SU-DHL-6 (cell line): ENCODE data around the gene SLC35B1.

Source experiments
- H2AFZ ChIP-seq: fragments of 200-600 bp; sonication (generic); 2 replicates; pipeline ENCODE4 v1.6.1; 2014; ENCODE audit warnings: low read depth, mild to moderate bottlenecking, moderate library complexity, mixed read lengths, antibody characterized with exemption, low read length; ENCODE audit not compliant: severe bottlenecking
- H3F3A ChIP-seq: fragments of 200-600 bp; shearing (Covaris generic); 2 replicates; pipeline ENCODE4 v1.6.0; 2016; ENCODE audit warnings: antibody characterized with exemption, mild to moderate bottlenecking; ENCODE audit not compliant: insufficient read depth
- H3K27ac ChIP-seq: fragments of 200-600 bp; sonication (generic); 2 replicates; pipeline ENCODE4 v1.5.1; 2016; ENCODE audit warnings: low read depth, mild to moderate bottlenecking, low read length, moderate library complexity, mixed read lengths
- H3K27me3 ChIP-seq: fragments of 200-600 bp; sonication (generic), shearing (Covaris generic); 2 replicates; pipeline ENCODE4 v1.6.0; 2014; ENCODE audit warnings: mild to moderate bottlenecking, low read length
- H3K36me3 ChIP-seq: fragments of 200-600 bp; sonication (generic); 2 replicates; pipeline ENCODE4 v1.6.1; 2014; ENCODE audit warnings: mild to moderate bottlenecking, low read length, mixed read lengths
- H3K4me2 ChIP-seq: fragments of 300-600, 200-600 bp; shearing (Covaris generic), sonication (generic); 2 replicates; pipeline ENCODE4 v1.6.0; 2014; ENCODE audit warnings: low read length, low read depth, mild to moderate bottlenecking; ENCODE audit not compliant: poor library complexity, severe bottlenecking
- H3K4me3 ChIP-seq: fragments of 200-600 bp; sonication (generic); 2 replicates; pipeline ENCODE4 v1.5.1; 2014; ENCODE audit warnings: antibody characterized with exemption, low read length, mild to moderate bottlenecking, mixed read lengths; ENCODE audit not compliant: insufficient read depth, poor library complexity, severe bottlenecking
- H3K79me2 ChIP-seq: fragments of 200-600 bp; sonication (generic); 2 replicates; pipeline ENCODE4 v1.6.1; 2014; ENCODE audit warnings: mild to moderate bottlenecking, low read length, moderate library complexity; ENCODE audit not compliant: insufficient read depth
- H3K9ac ChIP-seq: fragments of 200-600 bp; sonication (generic); 2 replicates; pipeline ENCODE4 v1.7.0; 2014; ENCODE audit warnings: mild to moderate bottlenecking, low read length
- H3K9me2 ChIP-seq: fragments of 200-600 bp; sonication (generic); replicated peaks from 2 replicates; pipeline ENCODE4 v1.6.1; 2014; ENCODE audit warnings: low read length; ENCODE audit not compliant: insufficient read depth
- H3K9me3 ChIP-seq: fragments of 200-600 bp; sonication (generic); 2 replicates; pipeline ENCODE4 v1.6.1; 2014; ENCODE audit warnings: low read length, mixed read lengths; ENCODE audit not compliant: insufficient read depth
- H4K20me1 ChIP-seq: fragments of 200-600 bp; sonication (generic); 2 replicates; pipeline ENCODE4 v1.6.1; 2014; ENCODE audit warnings: low read depth, mild to moderate bottlenecking, antibody characterized with exemption, low read length, moderate library complexity, mixed read lengths
- EZH2phosphoT487 ChIP-seq: fragments of 200-600 bp; sonication (generic), shearing (Covaris generic); conservative IDR thresholded peaks from 2 replicates; pipeline ENCODE4 v1.6.1; 2018; ENCODE audit warnings: mild to moderate bottlenecking, antibody characterized with exemption, low read length, moderate library complexity, mixed read lengths
- TF ChIP-seq, protein P1 (sequence below): fragments of 200-600 bp; sonication (generic); IDR thresholded peaks from one replicate; pipeline ENCODE4 v1.5.1; 2017; ENCODE audit warnings: antibody characterized with exemption, mild to moderate bottlenecking, low read length, moderate library complexity; ENCODE audit not compliant: insufficient read depth, poor library complexity, severe bottlenecking

Gene SLC35B1

DNA sequence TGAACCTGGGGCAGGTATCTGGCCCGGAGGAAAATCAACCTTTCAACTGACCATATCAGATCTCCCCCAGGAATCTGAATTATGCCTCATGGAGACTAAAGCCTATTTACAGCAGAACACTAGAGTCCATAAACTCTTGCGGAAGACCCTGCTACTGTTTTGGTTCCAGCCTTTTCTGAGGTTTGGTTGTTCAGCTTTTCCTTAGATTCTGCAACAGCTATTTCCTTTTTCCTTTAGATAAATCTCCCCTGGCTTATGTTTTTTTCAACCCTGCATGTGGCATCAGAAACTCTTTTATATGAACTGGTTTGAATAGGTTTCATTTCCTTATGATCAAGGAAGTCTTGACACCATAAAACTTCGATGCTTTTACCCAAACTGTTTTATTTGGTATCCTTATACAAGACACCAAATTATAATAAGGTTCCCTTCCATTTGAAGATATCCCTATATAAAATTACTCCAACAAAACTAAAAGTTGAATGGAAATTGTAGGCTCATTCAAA is 43.0 kb downstream of the SLC35B1 start:
- Histone ChIP-seq H3K4me3 (no peak overlapping the region), H3K9ac (no peak overlapping the region), H2AFZ (no peak overlapping the region), H3K27me3 (no peaks in the 10 kb centered on the region), H3K9me3 (no peaks in the 10 kb centered on the region), H3K9me2 (no peaks in the 10 kb centered on the region), H3K4me2 (no peak overlapping the region), H4K20me1 (0 out of 2 replicates have a peak, but pooled peaks cover 8% of the 10 kb centered on the region), H3K79me2 (peaks cover 73% of the 10 kb centered on the region), H3K27ac (no peak overlapping the region), H3K36me3 (no peaks in the 10 kb centered on the region), H3F3A (no peaks in the 10 kb centered on the region)
- no peak for TF ChIP-seq EZH2phosphoT487
- TF ChIP-seq, protein P1, sequence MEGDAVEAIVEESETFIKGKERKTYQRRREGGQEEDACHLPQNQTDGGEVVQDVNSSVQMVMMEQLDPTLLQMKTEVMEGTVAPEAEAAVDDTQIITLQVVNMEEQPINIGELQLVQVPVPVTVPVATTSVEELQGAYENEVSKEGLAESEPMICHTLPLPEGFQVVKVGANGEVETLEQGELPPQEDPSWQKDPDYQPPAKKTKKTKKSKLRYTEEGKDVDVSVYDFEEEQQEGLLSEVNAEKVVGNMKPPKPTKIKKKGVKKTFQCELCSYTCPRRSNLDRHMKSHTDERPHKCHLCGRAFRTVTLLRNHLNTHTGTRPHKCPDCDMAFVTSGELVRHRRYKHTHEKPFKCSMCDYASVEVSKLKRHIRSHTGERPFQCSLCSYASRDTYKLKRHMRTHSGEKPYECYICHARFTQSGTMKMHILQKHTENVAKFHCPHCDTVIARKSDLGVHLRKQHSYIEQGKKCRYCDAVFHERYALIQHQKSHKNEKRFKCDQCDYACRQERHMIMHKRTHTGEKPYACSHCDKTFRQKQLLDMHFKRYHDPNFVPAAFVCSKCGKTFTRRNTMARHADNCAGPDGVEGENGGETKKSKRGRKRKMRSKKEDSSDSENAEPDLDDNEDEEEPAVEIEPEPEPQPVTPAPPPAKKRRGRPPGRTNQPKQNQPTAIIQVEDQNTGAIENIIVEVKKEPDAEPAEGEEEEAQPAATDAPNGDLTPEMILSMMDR = no peak

DNA sequence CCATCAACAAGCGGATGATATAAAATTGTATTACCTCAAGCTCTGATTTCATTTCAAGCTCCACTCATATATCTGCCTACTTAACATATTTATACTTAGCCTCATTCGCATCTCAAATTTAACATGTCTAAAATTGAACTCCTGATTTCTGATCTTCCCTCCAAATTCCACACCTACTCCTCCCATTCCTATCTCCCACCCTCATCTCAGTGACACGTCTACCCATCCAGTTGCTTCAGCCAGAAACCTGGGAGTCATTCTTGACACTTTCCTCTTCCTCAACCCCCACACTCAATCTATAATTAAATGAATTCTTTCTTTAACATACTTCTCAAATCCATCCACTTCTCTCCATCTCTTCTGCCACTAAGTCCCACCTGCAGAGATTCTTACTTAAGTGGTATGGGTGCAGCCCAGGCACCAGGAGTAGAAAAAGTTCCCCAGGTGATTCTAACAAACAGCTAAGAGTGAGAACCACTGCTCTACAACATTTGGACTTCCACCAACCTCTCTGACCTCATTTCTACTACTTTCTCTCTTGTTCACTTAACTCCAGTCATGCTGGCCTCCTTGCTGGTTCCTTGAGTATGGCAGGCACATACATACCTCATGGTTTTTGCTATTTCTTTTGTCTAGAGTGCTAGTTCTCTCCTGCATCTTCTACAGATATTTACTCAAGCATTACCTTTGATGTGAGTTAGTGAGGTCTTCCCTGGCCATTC is 47.9 kb downstream of the SLC35B1 start:
- no peaks in the 10 kb centered on the region for H3K27me3 ChIP-seq
- no peaks in the 10 kb centered on the region for H3K9me3 ChIP-seq
- peaks cover 81% of the 10 kb centered on the region for H3K79me2 ChIP-seq
- no peak overlapping the region for H3K4me3 ChIP-seq
- H3K9ac ChIP-seq = no peak overlapping the region
- no peak overlapping the region for H3K4me2 ChIP-seq
- no peaks in the 10 kb centered on the region for H3K9me2 ChIP-seq
- H4K20me1 ChIP-seq = peaks cover 6% of the 10 kb centered on the region; the same call in 1 of the 2 replicates
- H3F3A ChIP-seq = no peaks in the 10 kb centered on the region; the same call in 1 of the 2 replicates
- TF ChIP-seq EZH2phosphoT487 = no peak
- TF ChIP-seq, protein P1 = no peak
- H3K36me3 ChIP-seq = no peaks in the 10 kb centered on the region
- no peak overlapping the region for H3K27ac ChIP-seq
- H2AFZ ChIP-seq = no peak overlapping the region

DNA sequence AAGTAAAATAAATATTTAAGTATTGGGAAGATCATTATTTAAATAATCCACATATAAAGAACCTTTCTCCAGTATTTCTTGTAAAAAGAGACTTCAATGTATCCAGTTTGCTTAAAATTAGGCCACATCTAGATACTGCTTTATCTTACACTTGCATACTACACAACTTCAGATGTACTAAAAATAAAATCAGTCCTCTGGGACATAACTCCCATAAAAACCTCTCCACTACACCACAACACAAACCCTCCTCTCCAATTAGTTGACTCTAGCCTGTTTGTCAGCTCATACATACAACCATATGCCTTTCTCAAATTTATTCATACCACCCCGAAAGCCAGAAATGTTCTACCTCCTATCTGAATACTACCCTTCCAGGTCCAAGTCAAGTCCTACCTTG is 51.5 kb downstream of the SLC35B1 start:
- Histone ChIP-seq H3K27me3 (no peaks in the 10 kb centered on the region), H4K20me1 (peaks cover 7% of the 10 kb centered on the region), H3K79me2 (peaks cover 87% of the 10 kb centered on the region), H3K9me3 (no peaks in the 10 kb centered on the region), H3K4me2 (no peak overlapping the region), H2AFZ (no peak overlapping the region), H3K4me3 (no peak overlapping the region), H3K36me3 (no peaks in the 10 kb centered on the region), H3K9me2 (no peaks in the 10 kb centered on the region), H3K27ac (no peak overlapping the region), H3K9ac (no peak overlapping the region), H3F3A (peaks cover 3% of the 10 kb centered on the region)
- TF ChIP-seq EZH2phosphoT487 = no peak
- TF ChIP-seq, protein P1 = no peak
